B cell (primary cell): ENCODE data around the gene RPH3AL. TPM values are rescaled to one million over a fixed set of nuclear protein-coding genes. Genes with fewer than 3 reads are reported as not detected.

Experiments used
- ATAC-seq: fragments of 200-7000 bp; cut with Tn5 transposase; one replicate; pipeline ENCODE4 v1.10.0; 2021; ENCODE audit warnings: low read depth, mild to moderate bottlenecking, moderate number of reproducible peaks, moderate library complexity
- CTCF ChIA-PET: fragments of 350-600 bp; sonication (Branson Sonifier 250); formaldehyde crosslinking; loops from one replicate; lab custom pipeline; 2021; ENCODE audit warnings: antibody characterized with exemption, inconsistent platforms; lab: Charles Lee
- POLR2A ChIA-PET: fragments of 350-600 bp; sonication (Branson Sonifier 250); formaldehyde crosslinking; loops from one replicate; lab custom pipeline; 2021; ENCODE audit warnings: antibody characterized with exemption; lab: Charles Lee
- DNase-seq: peaks from one replicate; pipeline ENCODE4 v3.0.0; 2013
- H2AFZ ChIP-seq: 2 replicates; pipeline ENCODE4 v1.6.1; 2012; ENCODE audit warnings: mild to moderate bottlenecking, low read depth, low read length; ENCODE audit not compliant: insufficient read depth, poor library complexity, severe bottlenecking
- H3K27ac ChIP-seq, 2 donors: 1 replicate in 1 of 2; 2 replicates in 1 of 2; pipeline ENCODE4 v1.5.1; 2012 to 2013; ENCODE audit warnings: low read length in 2 of 2, mild to moderate bottlenecking in 2 of 2, moderate library complexity in 1 of 2
- H3K27me3 ChIP-seq, 4 experiments: fragments of 200-600 bp in 1 of 4; sonication (generic) in 1 of 4; replicated peaks in 1 of 4; 1 replicate in 2 of 4; 2 replicates in 2 of 4; pipeline versions ENCODE4 v1.6.1 to v1.7.0; 2013 to 2016; ENCODE audit warnings: low read length in 3 of 4, mild to moderate bottlenecking in 2 of 4, mixed read lengths in 1 of 4, moderate library complexity in 1 of 4; ENCODE audit not compliant: insufficient read depth in 4 of 4, control insufficient read depth in 3 of 4; ENCODE audit errors: control extremely low read depth in 1 of 4
- H3K36me3 ChIP-seq, 2 experiments: replicated peaks in 1 of 2; 1 replicate in 1 of 2; 2 replicates in 1 of 2; pipeline versions ENCODE4 v1.6.1 to v1.7.1; 2013; ENCODE audit warnings: low read length in 1 of 2; ENCODE audit not compliant: insufficient read depth in 2 of 2, control insufficient read depth in 1 of 2; ENCODE audit errors: control extremely low read depth in 1 of 2, extremely low read depth in 1 of 2
- H3K4me1 ChIP-seq, 2 donors: fragments of 200-600 bp in 1 of 2; sonication (generic) in 1 of 2; 1 replicate in 1 of 2; 2 replicates in 1 of 2; pipeline versions ENCODE4 v1.5.1 to v1.6.1; 2013 to 2017; ENCODE audit warnings: low read length in 2 of 2; ENCODE audit not compliant: control insufficient read depth in 2 of 2, insufficient read depth in 2 of 2
- H3K4me2 ChIP-seq: replicated peaks from 2 replicates; pipeline ENCODE3; 2012; ENCODE audit warnings: mild to moderate bottlenecking, low read depth, low read length; ENCODE audit not compliant: poor library complexity, severe bottlenecking
- H3K4me3 ChIP-seq, 5 experiments: fragments of 200-600 bp in 1 of 5; sonication (generic) in 1 of 5; 1 replicate in 3 of 5; 2 replicates in 2 of 5; pipeline versions ENCODE4 v1.5.1 to v1.7.0; 2011 to 2016; ENCODE audit warnings: low read length in 4 of 5, mild to moderate bottlenecking in 4 of 5, low read depth in 2 of 5, control low read depth in 1 of 5, moderate library complexity in 1 of 5; ENCODE audit not compliant: insufficient read depth in 1 of 5; ENCODE audit errors: control extremely low read depth in 1 of 5, extremely low read depth in 1 of 5
- H3K79me2 ChIP-seq: fragments of 200-600 bp; sonication (generic); one replicate; pipeline ENCODE4 v1.6.0; 2016; ENCODE audit warnings: low read length; ENCODE audit not compliant: control insufficient read depth, insufficient read depth
- H3K9ac ChIP-seq: fragments of 200-600 bp; sonication (generic); 2 replicates; pipeline ENCODE4 v1.6.1; 2017; ENCODE audit warnings: mild to moderate bottlenecking, low read length, moderate library complexity
- H3K9me3 ChIP-seq, 3 donors: one replicate each; pipeline versions ENCODE4 v1.6.1 to v1.7.1; 2013; ENCODE audit warnings: low read length in 2 of 3; ENCODE audit not compliant: control insufficient read depth in 2 of 3, insufficient read depth in 1 of 3; ENCODE audit errors: control extremely low read depth in 1 of 3
- H4K20me1 ChIP-seq: 2 replicates; pipeline ENCODE4 v1.6.0; 2012; ENCODE audit warnings: mild to moderate bottlenecking, low read length; ENCODE audit not compliant: insufficient read depth, control insufficient read depth, poor library complexity, severe bottlenecking
- H3K27ac Mint-ChIP-seq: one replicate; pipeline ENCODE4 v1.8.0; 2021; ENCODE audit warnings: mixed read lengths
- H3K27me3 Mint-ChIP-seq: one replicate; pipeline ENCODE4 v1.8.0; 2021; ENCODE audit warnings: mixed read lengths
- H3K4me1 Mint-ChIP-seq: one replicate; pipeline ENCODE4 v1.8.0; 2021; ENCODE audit warnings: mixed read lengths
- H3K4me3 Mint-ChIP-seq: one replicate; pipeline ENCODE4 v1.8.0; 2021; ENCODE audit warnings: mixed read lengths
- H3K9me3 Mint-ChIP-seq: one replicate; pipeline ENCODE4 v1.8.0; 2022; ENCODE audit warnings: mixed read lengths; ENCODE audit not compliant: insufficient read depth
- CTCF ChIP-seq: fragments of 200-600 bp; IDR thresholded peaks from one replicate; pipeline ENCODE4 v1.8.0; 2022; ENCODE audit warnings: antibody characterized with exemption, mild to moderate bottlenecking
- EZH2 ChIP-seq: IDR thresholded peaks from 2 replicates; pipeline ENCODE4 v1.6.1; 2012; ENCODE audit warnings: borderline replicate concordance, low read depth, mild to moderate bottlenecking, moderate library complexity, low read length; ENCODE audit not compliant: insufficient read depth, poor library complexity, severe bottlenecking
- WGBS: methylation state at CpG from one replicate; pipeline ENCODE4 v1.1.5; 2013; ENCODE audit warnings: missing lambda C conversion rate; ENCODE audit not compliant: insufficient coverage; 5-methylcytosine and 5-hydroxymethylcytosine counted together
- intact Hi-C: fragments of 100-400 bp; cut with micrococcal nuclease; formaldehyde crosslinking; loops from one replicate; pipeline ENCODE4 v1.10.0; 2022
- polyA plus RNA-seq: library from polyadenylated mRNA; depleted of rRNA; stranded (reverse); fragments of >200 nt; gene quantifications from 2 replicates; pipeline ENCODE4 v1.2.3, GENCODE V29; 2012
- total RNA-seq, 2 donors: library from RNA; stranded (reverse); fragments of 120-200 nt in 1 of 2; gene quantifications; 1 replicate in 1 of 2; 2 replicates in 1 of 2; pipeline versions ENCODE4 v1.2.3 to v1.2.4, GENCODE V29; 2013 to 2022

RPH3AL gene
- total and polyA plus RNA-seq, 2 donors (not counting 1 experiment from before 2014, with no cell fraction given), result 10.8 to 13.3 TPM

DNA sequence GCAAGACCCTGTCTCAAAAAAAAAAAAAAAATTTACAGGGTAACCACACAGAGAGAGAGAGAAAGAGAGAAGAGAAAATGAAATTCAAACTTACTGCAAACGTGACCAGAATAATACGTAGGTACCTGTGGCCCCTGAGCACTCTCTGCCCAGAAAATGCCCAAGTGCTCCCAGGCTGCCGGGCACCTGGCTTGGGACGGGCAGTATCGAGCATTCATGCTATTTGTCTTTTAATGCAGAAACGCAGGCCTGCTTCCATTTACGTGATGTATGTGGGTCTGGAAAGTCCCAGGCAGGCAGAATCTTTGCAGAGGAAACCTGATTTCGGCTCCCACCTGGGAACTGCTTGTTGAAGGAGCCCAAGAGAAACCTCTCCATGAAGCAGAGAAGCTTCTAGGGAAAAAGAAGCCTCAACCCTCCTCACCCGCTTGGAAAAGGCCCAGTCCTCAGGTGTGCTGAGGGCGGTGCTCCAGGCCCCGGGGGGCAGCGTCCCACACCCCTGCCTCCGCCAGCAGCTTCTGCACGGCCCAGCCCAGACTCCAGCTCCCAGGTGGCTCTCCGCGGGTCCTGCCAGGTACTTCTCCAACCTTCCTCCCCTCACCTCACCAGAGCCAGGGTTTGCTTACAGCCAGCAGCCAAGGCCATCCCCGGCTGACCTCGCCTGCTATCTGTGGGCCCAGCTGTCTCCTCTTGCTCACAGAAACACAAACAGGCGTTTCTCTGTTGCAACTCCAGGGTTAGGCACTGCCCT lies 14.0 kb downstream of the RPH3AL start:
- Histone ChIP-seq H3K4me3 (no peak overlapping the region), H3K4me1 (no peaks in the 10 kb centered on the region), H3K79me2 (no peaks in the 10 kb centered on the region), H4K20me1 (no peaks in the 10 kb centered on the region), H3K9me3 (no peaks in the 10 kb centered on the region), H2AFZ (no peak overlapping the region), H3K9ac (no peak overlapping the region), H3K27ac (no peak overlapping the region), H3K4me2 (no peak overlapping the region), H3K36me3 (no peaks in the 10 kb centered on the region), H3K27me3 (peaks cover 0 to 7% (median 0%) of the 10 kb centered on the region in 4 experiments)
- CTCF ChIA-PET, result no interaction called here
- Mint-ChIP-seq H3K4me3 (no peak overlapping the region), H3K9me3 (no peaks in the 10 kb centered on the region), H3K4me1 (no peaks in the 10 kb centered on the region), H3K27ac (no peak overlapping the region), H3K27me3 (peaks cover 23% of the 10 kb centered on the region)
- WGBS, result 91% methylated on average over 18 of the region's 19 CpGs
- ATAC-seq (no peak), DNase-seq (no peak)
- intact Hi-C loops, result no loop called here
- TF ChIP-seq EZH2, result no peak
- no peak for TF ChIP-seq CTCF
- POLR2A ChIA-PET, result no interaction called here

DNA sequence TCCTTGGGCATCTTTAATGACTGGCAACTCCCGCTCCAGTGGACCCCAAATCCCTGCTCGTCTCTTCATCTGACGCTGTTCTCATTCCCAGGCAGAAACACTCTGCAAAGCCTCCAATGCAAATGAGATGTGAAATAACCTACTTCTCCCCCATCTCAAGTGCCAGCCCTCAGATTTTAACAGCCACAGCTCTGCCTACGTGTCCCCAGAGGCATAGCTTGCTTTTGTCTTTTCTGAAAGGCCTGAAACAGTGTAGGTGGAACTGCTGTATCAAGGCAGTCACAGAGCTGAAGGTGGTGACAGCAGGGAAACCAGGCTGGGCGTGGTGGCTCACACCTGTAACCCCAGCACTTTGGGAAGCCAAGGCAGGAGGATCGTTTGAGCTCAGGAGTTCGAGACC lies 14.7 kb downstream of the RPH3AL start:
- H3K4me1 Mint-ChIP-seq, result no peaks in the 10 kb centered on the region
- 84% methylated on average over 7 of the region's 7 CpGs for WGBS
- POLR2A ChIA-PET, result no interaction called here

More for the DNA sequence above, 14.7 kb downstream of the RPH3AL start:
- no peak for TF ChIP-seq EZH2
- TF ChIP-seq CTCF, result no peak
- Histone ChIP-seq H3K9me3 (no peaks in the 10 kb centered on the region), H2AFZ (no peak overlapping the region), H3K27ac (no peak overlapping the region), H3K4me2 (no peak overlapping the region), H3K9ac (no peak overlapping the region), H3K36me3 (no peaks in the 10 kb centered on the region), H3K4me1 (no peaks in the 10 kb centered on the region), H3K4me3 (no peak overlapping the region), H3K27me3 (peaks cover 0 to 7% (median 0%) of the 10 kb centered on the region in 4 experiments), H4K20me1 (no peaks in the 10 kb centered on the region), H3K79me2 (no peaks in the 10 kb centered on the region)
- Mint-ChIP-seq H3K4me3 (no peak overlapping the region), H3K9me3 (no peaks in the 10 kb centered on the region), H3K27me3 (peaks cover 23% of the 10 kb centered on the region), H3K27ac (no peak overlapping the region)
- DNase-seq, result no peak
- no peak for ATAC-seq
- CTCF ChIA-PET, result no interaction called here
- intact Hi-C loops, result no loop called here
